ENCODE results near the gene CFAP74.

The CFAP74 gene

GRCh38 chr1:1926886-1927660 is 76.5 kb downstream of the CFAP74 start:
- ATAC-seq, result no peak

GRCh38 chr1:1926346-1926811 is 77.2 kb downstream of the CFAP74 start:
- no peak for ATAC-seq

DNA sequence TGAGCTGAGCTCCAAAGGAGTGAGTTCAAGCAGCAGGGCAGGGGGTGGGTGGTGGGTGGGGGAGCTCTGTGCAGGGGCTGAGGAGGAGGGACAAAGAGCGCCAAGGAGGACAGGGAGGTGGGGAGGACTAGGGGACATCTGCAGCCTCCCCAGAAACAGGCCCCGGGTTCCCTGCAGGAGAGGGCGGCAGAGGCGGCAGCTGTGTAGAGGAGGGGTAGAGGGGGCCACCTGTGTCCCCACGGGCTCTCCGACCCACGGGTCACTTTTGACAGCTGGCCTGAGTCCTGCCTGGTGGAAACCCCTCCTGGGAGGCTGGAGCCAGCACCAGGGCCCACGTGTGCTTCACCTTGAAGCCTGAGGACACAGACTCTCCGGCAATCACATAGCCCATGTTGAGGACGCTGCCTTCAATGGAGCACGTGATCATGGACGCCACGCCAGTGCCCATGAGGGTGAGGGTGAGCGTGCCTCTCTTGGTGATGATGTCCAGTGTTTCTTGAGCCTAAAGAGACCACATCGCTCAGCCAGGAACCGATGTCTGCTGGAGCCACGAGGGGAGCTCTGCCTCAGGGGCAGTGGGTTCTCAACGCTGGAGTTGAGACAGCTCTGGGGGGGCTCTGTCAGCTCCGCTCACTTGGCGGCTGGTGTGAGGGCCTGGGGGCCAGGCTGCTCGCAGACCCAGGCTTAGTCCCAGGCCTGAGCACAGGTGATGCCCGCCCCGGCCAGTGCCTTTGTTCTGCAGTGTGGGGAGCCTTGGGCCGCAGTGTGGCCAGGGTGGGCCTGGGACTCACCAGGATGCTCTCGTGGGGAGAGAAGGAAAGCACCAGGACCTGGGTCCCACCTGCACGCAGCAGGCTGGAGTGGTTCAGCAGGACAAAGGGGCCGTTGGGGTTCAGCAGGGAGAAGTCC is 77.9 kb downstream of the CFAP74 start:
- ATAC-seq, result no peak

DNA sequence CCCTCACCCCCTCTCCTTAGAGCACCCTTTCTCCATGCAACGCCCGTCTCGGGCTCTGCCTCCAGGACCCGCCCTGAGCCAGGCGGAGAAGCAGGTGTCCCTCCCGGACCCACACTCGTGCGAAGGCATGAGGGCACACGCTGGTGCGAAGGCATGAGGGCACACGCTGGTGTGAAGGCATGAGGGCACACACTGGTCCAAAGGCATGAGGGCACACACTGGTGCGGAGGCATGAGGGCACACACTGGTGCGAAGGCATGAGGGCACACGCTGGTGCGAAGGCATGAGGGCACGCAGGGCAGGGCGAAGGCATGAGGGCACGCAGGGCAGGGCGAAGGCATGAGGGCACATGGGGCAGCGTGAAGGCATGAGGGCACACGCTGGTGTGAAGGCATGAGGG is 78.7 kb downstream of the CFAP74 start:
- ATAC-seq, result no peak

DNA sequence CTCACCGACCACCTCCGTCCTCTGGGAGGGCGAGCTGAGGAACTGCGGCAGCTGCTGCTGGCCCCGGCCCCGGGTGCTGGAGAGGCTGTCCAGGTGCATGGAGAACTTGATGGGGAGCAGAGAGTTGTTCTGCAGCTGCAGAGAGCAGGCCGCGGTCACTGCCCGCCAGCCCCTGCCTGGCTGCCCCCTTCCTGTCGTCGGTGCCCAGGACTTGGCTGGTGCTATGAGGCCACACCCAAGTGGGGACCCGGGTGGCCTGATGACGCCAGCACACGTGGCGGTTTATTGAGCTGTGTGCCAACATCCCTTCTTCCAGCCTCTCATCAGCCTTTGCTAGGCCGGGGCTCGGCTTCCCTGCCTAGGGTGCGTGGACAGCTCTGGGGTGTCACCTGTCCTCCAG is 79.2 kb downstream of the CFAP74 start:
- ATAC-seq, result no peak

DNA sequence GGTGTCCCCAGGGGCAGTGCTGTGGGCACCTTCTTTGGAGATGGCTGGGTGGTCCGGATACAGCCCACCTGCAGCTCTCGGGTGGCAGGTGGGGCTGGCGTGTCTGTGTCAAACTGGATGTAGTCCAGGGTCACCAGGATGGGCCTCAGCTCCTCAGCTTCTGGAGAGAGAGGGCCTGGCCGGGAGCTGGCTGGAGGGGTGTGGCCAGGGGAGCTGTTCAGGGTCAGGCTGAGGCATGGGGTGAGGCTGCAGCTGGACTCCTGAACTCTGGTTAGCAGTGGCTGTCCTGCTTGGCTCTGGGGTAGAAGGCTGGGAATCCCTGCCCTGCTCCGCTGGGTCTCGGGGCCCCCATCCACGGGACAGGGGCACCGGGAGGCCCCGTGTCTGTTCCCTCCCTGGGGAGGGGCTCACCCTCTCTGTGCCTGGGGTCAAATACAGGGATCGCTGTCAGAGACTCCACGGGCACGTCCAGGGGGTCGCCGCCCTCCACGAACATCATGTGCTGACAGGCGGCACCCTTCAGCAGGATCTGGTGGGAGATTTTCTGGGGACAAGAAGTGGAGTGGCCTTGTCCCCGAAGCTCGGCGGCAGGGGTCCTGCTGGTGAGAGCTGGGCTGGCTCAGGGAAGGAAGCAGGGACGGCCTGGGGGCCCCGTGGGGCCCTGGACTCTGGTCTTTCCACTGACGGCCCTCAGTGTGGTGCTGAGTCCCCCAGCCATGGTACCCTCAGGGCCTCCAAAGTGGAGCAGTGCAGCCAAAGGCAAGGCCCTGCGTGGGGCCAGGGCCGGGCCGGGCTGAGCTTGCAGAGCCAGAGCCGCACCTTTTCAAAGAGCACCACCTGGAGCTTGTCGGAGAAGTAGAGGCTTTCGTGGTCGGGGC is 80.4 kb downstream of the CFAP74 start:
- ATAC-seq, result no peak

GRCh38 chr1:1922702-1922955 is 81.0 kb downstream of the CFAP74 start:
- ATAC-seq, result no peak

GRCh38 chr1:1921901-1922701 is 81.5 kb downstream of the CFAP74 start:
- no peak for ATAC-seq

GRCh38 chr1:1921459-1921862 is 82.1 kb downstream of the CFAP74 start:
- ATAC-seq, result no peak

DNA sequence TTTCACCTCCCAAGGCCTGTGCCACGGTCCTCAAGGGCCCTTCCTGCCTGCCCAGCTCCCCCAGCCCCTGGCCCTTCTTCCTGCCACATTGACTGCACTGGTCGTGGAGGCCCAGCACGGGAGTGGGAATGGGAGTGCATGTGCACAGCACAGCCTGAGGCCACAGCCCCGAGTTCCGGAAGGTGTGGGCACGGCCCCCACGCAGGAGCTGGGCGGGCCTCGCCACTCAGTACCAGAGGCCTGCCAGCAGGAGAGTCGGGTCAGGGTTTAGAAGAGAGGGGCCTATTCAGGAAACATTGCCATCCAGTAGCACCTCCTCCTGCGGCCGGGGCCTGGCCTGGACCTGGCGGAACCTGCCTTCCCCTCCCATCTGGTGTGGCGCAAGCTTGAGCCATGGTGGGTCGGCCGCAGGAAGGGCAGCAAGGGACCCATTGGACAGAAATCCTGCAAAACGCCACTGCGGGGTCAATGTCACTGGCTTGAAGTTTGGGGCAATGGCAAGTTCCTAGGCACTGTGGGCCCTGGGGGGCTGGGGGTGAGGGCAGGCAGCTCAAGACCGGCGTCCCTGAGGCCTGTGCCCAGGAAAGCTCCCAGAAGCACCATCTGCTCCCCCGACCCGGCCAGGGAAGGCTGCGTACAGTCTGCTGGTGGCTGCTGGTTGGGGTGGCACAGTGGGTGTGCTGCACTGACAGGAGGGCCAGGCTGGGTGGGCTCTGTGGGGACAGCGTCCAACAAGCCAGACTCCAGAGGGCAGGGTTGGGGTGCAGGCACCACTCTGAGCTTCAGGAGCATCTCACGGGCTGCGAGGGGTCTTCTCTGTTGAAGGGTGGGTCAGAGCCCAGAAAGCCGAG is 82.8 kb downstream of the CFAP74 start:
- no peak for ATAC-seq

DNA sequence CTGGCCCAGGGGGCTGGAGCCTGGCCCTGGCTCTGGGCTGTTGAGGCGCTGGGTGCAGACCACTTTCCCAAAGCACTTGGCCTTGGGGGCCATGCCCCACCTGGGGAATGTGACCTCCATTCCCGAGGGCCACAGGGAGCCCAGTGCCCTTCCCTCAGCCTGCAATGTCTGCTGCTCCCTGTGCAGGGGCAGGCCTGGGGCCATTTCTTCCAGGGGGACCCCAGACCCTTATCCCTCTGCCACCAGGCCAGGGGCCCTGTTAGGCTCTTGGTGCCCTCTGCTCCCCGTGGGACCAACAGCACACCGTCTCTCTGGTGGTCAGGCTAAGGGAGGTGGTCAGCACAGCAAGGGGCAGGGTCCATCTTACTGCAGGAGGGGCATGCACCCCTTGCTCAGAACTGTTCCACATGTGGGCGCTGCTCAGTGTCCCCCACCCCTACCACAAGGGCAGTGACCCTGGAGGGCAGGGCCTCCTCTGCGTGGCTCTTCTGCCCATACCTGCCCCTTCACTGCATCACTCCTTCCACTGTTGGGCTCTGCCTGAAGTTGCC is 83.5 kb downstream of the CFAP74 start:
- ATAC-seq, result no peak

DNA sequence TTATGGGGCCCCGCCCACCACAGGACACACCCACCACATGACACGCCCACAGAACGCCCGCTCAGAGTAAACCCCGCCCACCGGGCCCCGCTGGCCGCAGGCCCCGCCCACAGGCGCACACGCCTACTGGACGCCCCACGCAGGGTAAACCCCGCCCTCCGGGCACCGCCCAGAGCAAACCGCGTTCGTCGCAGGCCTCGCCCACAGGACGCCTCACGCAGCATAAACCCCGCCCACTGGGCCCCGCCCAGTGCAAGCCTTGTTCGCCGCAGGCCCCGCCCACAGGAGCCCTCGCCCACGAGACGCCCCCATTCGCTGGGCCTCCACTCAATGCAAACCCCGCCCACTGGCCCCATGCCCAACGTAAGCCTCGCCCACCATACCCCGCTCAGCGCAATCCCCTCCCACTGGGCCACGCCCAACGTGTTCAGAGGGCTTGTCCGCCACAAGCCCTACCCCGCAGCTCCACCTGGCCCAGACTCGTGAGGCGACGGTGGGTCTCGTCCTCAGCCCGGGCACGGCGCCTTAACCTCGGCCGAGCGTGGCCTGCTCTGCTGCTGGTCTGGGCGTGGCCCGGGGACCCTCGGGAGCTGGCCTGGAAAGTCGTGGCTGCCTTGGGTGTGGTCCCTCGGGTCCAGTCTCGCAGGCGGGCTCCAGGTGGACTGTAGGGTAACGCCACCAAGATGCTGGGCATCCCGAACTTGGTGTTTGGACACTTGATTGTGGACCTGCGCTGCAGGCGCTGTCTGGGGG is 84.1 kb downstream of the CFAP74 start:
- ATAC-seq, result peak; percentile 84 to 87

- ATAC-seq, result peak; percentile 17 to 18
Observed at GRCh38 chr1:1918901-1919303, 84.7 kb downstream of the CFAP74 start, which contains the start of gene TMEM52. TMEM52 (minus strand) TSS chr1:1919279; CDS start chr1:1919265, 14 bp downstream.

- no peak for ATAC-seq
Observed at GRCh38 chr1:1917995-1918900, 85.3 kb downstream of the CFAP74 start.

- no peak for ATAC-seq
Observed at GRCh38 chr1:1917304-1917976, 86.1 kb downstream of the CFAP74 start.

GRCh38 chr1:1916851-1917251 is 86.7 kb downstream of the CFAP74 start:
- no peak for ATAC-seq

DNA sequence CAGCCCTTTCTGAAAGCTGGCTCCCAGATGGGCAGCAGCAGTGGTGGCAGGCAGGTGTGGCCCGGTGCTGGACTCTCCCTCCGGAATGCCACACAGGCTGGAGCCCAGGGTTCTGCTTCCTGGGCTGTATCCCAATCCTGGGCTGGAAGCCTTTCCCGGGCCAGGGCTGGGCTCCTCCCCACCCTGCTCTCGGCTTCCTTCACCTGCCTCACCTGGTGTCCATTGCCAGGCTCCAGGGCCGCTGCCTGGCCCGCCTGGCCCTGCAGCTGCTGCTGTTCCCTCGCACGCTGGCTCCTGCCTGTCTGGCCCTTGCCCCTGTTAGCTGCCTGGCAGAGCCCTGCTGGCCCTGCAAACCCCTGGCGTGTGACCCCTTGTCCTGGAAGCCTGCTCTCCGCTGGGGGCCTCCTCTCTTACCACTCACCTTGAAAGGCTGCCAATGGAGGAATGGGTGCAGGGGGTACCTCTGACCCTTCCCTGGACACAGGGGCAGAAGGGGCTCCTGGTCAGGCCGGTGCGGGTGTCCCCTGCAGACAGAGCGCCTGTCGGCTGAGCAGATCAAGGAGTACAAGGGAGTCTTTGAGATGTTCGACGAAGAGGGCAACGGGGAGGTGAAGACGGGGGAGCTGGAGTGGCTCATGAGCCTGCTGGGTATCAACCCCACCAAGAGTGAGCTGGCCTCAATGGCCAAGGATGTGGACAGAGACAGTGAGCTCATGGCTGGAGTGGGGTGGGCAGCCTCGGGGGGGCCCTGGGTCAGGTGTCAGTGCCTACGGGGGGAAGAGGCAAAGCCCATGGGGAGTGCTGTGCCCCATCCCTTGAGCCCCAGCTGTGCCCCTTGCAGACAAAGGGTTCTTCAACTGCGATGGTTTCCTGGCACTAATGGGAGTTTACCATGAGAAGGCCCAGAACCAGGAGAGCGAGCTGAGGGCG is 87.4 kb downstream of the CFAP74 start:
- no peak for ATAC-seq

All from activated CD4-positive, CD25-positive, alpha-beta regulatory T cell treated with anti-CD3 and anti-CD28 coated beads, Interleukin-2, amount 50 U/mL, for 24 hours (primary cell).